NT2/D1 (cell line): ENCODE data around the gene TUB.

Experiments used
- SUZ12 ChIP-seq: IDR thresholded peaks from 2 replicates; pipeline ENCODE4 v1.6.1; 2011; ENCODE audit not compliant: insufficient read length, insufficient read depth; ENCODE audit errors: extremely low read depth
- YY1 ChIP-seq: IDR thresholded peaks from 2 replicates; pipeline ENCODE4 v1.6.1; 2011; ENCODE audit not compliant: insufficient read length, insufficient read depth
- ZNF274 ChIP-seq: IDR thresholded peaks from 2 replicates; pipeline ENCODE4 v1.6.1; 2011; ENCODE audit warnings: mild to moderate bottlenecking, low read depth, low read length

- TF ChIP-seq YY1 (no peak), SUZ12 (no peak), ZNF274 (no peak)
Measured at GRCh38 chr11:8079111-8079675, 1.8 kb upstream of the TUB start.
